H1 (cell line): Measurements from ENCODE around the gene TRA2A.

Experiments
- EZH2 ChIP-seq: fragments of 200-600 bp; sonication (generic); IDR thresholded peaks from 2 replicates; pipeline ENCODE4 v1.7.1; 2012; ENCODE audit warnings: low read depth, mild to moderate bottlenecking, moderate library complexity, low read length, inconsistent platforms; ENCODE audit not compliant: severe bottlenecking
- JUND ChIP-seq: IDR thresholded peaks from 2 replicates; pipeline ENCODE4 v1.6.1; 2011; ENCODE audit warnings: mild to moderate bottlenecking, improper control_type of control experiment, low read length
- KDM4A ChIP-seq: IDR thresholded peaks from one replicate; pipeline ENCODE4 v1.7.1; 2012; ENCODE audit warnings: low read depth, mild to moderate bottlenecking, moderate library complexity, low read length, inconsistent platforms; ENCODE audit not compliant: severe bottlenecking
- POLR2A ChIP-seq, 2 experiments: IDR thresholded peaks; 1 replicate in 1 of 2; 2 replicates in 1 of 2; pipeline ENCODE4 v1.6.1; 2011; ENCODE audit warnings: low read depth in 2 of 2, low read length in 2 of 2, mild to moderate bottlenecking in 2 of 2; ENCODE audit errors: control extremely low read depth in 1 of 2
- POLR2AphosphoS5 ChIP-seq: IDR thresholded peaks from 2 replicates; pipeline ENCODE4 v1.6.1; 2011; ENCODE audit warnings: low read depth, low read length
- RAD21 ChIP-seq, 2 experiments: IDR thresholded peaks in 1 of 2; conservative IDR thresholded peaks in 1 of 2; 2 replicates each; pipeline ENCODE4 v1.6.1; 2011; ENCODE audit warnings: low read depth in 2 of 2, low read length in 2 of 2, improper control_type of control experiment in 1 of 2, inconsistent platforms in 1 of 2, mild to moderate bottlenecking in 1 of 2, moderate library complexity in 1 of 2
- RBBP5 ChIP-seq: IDR thresholded peaks from 2 replicates; pipeline ENCODE4 v1.7.1; 2012; ENCODE audit warnings: low read depth, mild to moderate bottlenecking, inconsistent platforms, low read length, moderate library complexity, borderline replicate concordance
- SAP30 ChIP-seq: fragments of 300-600 bp; sonication (generic); IDR thresholded peaks from 2 replicates; pipeline ENCODE4 v1.7.1; 2012; ENCODE audit warnings: low read length, moderate library complexity, mild to moderate bottlenecking, inconsistent platforms; ENCODE audit not compliant: insufficient read depth, insufficient replicate concordance
- TEAD4 ChIP-seq: IDR thresholded peaks from 2 replicates; pipeline ENCODE4 v1.6.1; 2012; ENCODE audit warnings: low read depth, low read length, inconsistent platforms, mixed read lengths
- TF ChIP-seq, protein P1 (sequence below), 3 experiments: IDR thresholded peaks; 1 replicate in 2 of 3; 2 replicates in 1 of 3; pipeline versions ENCODE4 v1.5.1 to v1.6.1; 2011; ENCODE audit warnings: low read length in 3 of 3, mild to moderate bottlenecking in 3 of 3, inconsistent platforms in 2 of 3, low read depth in 1 of 3, moderate library complexity in 1 of 3; ENCODE audit not compliant: insufficient read depth in 1 of 3; ENCODE audit errors: control extremely low read depth in 1 of 3
- TF ChIP-seq, protein P2 (sequence below): IDR thresholded peaks from 2 replicates; pipeline ENCODE4 v1.6.1; 2011; ENCODE audit warnings: low read length, improper control_type of control experiment
- TF ChIP-seq, protein P3 (sequence below): IDR thresholded peaks from 2 replicates; pipeline ENCODE4 v1.6.1; 2012; ENCODE audit warnings: low read length, inconsistent platforms

DNA sequence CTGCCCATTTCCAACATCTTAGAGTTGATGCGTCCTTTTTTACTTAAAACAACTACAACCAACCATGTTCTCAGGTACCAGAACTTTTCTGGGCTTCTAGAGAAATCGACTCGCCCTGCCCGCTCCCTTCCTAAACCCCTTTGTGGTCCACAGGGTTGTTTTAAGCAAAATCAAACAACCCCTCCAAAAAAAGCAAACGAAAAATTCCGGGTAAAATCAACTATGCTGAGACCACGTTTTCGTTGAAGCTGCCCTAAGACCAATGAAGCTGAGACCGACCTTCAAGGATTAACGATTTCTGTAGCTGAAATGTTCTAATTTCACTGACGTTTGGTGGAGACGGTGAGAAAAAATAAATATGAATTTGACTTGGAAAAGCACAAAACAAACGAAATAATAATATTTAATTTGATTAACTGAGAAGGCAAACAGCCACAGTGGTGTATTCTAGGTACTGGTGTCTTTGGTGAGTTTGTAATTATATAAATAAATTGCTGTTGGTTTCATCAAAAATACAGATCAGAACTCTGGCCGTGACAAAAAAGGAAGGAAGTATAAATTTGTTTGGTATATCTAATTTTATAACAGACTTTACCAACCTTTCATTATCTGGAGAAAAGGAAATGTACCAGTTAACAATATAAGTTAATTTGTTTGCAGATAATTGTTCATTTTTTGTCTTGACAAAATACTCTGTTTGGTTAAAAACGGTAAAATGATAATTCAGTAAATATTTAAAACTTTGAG lies 56.8 kb downstream of the TRA2A start:
- TF ChIP-seq, protein P1, sequence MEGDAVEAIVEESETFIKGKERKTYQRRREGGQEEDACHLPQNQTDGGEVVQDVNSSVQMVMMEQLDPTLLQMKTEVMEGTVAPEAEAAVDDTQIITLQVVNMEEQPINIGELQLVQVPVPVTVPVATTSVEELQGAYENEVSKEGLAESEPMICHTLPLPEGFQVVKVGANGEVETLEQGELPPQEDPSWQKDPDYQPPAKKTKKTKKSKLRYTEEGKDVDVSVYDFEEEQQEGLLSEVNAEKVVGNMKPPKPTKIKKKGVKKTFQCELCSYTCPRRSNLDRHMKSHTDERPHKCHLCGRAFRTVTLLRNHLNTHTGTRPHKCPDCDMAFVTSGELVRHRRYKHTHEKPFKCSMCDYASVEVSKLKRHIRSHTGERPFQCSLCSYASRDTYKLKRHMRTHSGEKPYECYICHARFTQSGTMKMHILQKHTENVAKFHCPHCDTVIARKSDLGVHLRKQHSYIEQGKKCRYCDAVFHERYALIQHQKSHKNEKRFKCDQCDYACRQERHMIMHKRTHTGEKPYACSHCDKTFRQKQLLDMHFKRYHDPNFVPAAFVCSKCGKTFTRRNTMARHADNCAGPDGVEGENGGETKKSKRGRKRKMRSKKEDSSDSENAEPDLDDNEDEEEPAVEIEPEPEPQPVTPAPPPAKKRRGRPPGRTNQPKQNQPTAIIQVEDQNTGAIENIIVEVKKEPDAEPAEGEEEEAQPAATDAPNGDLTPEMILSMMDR (IDR thresholded peaks at IDR 0.05; ENCODE audit: control extremely low read depth in 1 of 3, insufficient read depth in 1 of 3, low read depth in 1 of 3, low read length in 3 of 3) = no peak
- no peak for TF ChIP-seq EZH2
- TF ChIP-seq RBBP5 = no peak
- no peak for TF ChIP-seq JUND
- no peak for TF ChIP-seq RAD21 (IDR thresholded peaks at IDR 0.05 in 1 of 2, conservative IDR thresholded peaks at IDR 0.05 in 1 of 2; ENCODE audit: low read depth in 2 of 2, low read length in 2 of 2)
- TF ChIP-seq SAP30 = no peak
- TF ChIP-seq, protein P2, sequence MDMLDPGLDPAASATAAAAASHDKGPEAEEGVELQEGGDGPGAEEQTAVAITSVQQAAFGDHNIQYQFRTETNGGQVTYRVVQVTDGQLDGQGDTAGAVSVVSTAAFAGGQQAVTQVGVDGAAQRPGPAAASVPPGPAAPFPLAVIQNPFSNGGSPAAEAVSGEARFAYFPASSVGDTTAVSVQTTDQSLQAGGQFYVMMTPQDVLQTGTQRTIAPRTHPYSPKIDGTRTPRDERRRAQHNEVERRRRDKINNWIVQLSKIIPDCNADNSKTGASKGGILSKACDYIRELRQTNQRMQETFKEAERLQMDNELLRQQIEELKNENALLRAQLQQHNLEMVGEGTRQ = no peak
- no peak for TF ChIP-seq KDM4A
- peak in 1 of 2 experiments; percentile 10; a peak in 1 of 3 replicates for TF ChIP-seq POLR2A (IDR thresholded peaks at IDR 0.05; ENCODE audit: control extremely low read depth in 1 of 2, low read depth in 2 of 2, low read length in 2 of 2)
- TF ChIP-seq TEAD4 = no peak
- TF ChIP-seq POLR2AphosphoS5 = no peak
- TF ChIP-seq, protein P3, sequence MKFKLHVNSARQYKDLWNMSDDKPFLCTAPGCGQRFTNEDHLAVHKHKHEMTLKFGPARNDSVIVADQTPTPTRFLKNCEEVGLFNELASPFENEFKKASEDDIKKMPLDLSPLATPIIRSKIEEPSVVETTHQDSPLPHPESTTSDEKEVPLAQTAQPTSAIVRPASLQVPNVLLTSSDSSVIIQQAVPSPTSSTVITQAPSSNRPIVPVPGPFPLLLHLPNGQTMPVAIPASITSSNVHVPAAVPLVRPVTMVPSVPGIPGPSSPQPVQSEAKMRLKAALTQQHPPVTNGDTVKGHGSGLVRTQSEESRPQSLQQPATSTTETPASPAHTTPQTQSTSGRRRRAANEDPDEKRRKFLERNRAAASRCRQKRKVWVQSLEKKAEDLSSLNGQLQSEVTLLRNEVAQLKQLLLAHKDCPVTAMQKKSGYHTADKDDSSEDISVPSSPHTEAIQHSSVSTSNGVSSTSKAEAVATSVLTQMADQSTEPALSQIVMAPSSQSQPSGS = 0 out of 2 replicates have a peak, but pooled peaks have one; percentile 19
